HL-60/S4 treated with phorbol 12-myristate 13-acetate at 8.2 ng/mL for 4 days and 3 days (cell line): Measurements from ENCODE around the gene SEC14L6.

Experiments used
- in situ Hi-C: fragments of 300-500 bp; cut with MboI; formaldehyde crosslinking; loops from 2 replicates; pipeline ENCODE4 v1.15.0; 2022; ENCODE audit warnings: low sequenced_read_pairs

SEC14L6 gene

GRCh38 chr22:30538280-30538679 lies 8.3 kb downstream of the SEC14L6 start:
- in situ Hi-C loops: no loop called here

DNA sequence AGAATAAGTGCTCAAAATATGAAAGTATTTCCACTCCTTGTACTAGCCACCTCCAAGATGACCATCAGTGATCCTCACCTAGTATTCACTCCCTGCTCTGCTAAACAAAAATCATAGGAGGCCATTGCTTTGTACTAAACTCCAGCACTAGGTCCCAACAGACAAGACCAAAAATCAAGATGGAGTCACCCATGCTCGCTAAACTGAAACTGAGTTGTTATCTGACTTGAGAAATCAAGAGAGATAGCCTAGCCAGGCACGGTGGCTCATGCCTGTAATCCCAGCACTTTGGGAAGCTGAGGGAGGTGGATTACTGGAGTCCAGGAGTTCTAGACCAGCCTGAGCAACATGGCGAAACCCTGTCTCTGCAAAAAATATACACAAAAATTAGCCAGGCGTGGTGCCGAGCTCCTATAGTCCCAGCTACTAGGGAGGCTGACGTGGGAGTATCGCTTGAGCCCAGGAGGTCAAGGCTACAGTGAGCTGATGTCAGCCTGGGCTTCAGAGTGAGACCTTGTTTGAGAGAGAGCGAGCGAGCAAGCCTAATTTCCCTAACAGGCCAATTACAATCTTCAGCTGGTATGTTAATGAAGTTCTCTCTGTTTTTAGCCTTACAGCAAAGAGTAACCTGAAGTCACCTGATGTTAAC lies 9.3 kb downstream of the SEC14L6 start:
- in situ Hi-C loops: no loop called here

DNA sequence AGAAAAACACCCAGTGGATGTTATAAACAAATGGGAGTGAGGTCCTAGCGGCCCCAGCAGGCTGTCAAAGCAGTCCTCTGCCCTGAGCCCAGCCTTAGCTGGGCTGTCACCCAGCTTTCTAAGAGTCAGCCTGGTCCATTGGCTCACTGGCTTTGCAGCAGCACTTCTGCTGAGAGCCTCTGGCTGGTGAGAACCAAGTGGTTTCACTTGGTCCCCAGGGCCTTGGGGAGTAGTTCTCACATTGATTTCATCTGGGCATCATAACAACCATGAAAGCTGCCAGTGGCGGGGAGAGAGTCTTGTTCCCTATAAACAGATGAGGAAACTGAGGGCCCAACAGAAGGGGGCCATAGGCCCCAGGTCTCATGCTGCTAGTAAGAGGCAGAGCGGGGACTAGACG lies 11.4 kb downstream of the SEC14L6 start:
- in situ Hi-C loops: no loop called here

DNA sequence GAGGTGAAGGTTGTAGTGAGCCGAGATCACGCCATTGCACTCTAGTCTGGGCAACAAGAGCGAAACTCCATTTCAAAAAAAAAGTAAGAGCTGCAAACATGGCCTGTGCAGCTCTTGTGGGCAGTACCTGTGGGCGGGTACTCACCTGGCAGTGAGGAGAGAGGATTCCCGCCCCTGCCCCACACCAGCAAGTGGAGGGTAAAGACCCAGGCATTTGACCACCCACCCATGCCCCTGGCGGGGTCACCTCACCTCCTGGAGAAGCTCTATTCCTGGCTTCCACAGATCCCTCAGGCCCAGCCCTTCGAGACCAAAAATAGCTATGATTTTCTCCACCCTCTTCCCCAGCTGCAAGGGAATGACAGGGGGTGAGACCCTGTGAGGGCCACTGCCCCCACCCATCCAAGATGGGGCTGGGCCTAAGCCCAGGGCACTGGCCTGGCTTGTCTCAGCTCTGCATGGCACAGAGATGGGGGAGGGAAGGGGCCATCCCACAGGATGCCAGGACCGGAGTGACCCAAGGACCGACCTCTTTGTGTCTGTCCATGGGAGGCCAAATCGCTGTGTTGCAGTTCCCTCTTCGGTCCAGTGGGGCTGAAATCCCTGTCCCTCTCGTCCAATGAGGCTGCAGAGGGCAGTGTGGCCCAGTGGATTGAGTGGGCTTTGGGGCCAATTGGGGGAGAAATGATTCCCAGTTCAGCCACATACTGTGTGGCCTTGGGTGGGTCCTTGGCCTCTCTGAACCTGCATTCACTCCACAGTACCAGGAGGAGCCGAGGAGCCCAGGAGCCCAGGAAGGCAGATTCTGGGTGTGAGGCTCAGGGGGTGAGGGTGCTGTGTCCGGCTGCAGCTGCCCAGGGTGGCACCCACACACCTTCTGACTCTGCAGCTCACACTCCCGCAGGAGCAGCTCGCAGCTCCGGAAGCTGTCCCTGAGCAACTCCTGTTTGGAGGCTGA lies 14.6 kb downstream of the SEC14L6 start:
- in situ Hi-C loops: no loop called here

GRCh38 chr22:30526656-30527055 lies 19.9 kb downstream of the SEC14L6 start:
- in situ Hi-C loops: no loop called here

DNA sequence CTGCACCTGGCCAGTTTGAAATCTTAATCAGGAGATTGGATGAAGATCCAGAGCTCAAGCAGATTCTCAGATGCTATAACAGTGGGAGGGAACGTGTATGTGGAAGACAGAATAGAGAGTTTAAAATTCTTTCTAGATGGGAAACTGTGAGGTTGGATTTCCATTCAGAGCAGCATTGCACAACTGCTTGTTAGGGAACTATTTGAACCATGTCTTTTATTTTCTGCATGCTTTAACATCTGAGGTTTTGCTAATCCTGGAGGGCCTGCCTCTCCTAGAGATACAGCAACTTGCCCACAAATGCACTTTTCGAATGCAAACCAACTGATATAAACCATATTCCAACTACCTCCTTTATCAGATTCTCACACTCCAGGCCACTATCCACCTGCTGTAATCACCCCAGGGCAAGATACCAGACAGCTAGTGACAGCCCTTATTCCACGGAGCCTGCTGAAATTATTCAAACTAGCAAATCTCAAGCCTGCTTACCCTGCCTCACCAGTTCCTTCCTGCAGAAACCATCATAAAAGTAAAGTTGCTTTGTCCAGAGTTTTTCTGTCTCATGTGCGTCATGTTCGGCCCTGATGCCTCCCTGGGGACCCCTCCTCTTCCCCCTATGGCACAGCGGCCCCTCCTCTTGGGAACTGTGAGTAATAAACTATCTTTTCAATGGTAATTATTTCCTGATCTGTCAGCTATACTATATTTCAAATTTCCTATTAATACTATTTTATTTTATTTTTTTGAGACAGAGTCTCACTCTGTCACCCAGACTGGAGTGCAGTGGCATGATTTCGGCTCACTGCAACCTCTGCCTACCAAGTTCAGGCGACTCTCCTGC lies 22.7 kb downstream of the SEC14L6 start:
- in situ Hi-C loops: no loop called here

GRCh38 chr22:30521368-30522156 lies 25.0 kb downstream of the SEC14L6 start:
- in situ Hi-C loops: no loop called here

DNA sequence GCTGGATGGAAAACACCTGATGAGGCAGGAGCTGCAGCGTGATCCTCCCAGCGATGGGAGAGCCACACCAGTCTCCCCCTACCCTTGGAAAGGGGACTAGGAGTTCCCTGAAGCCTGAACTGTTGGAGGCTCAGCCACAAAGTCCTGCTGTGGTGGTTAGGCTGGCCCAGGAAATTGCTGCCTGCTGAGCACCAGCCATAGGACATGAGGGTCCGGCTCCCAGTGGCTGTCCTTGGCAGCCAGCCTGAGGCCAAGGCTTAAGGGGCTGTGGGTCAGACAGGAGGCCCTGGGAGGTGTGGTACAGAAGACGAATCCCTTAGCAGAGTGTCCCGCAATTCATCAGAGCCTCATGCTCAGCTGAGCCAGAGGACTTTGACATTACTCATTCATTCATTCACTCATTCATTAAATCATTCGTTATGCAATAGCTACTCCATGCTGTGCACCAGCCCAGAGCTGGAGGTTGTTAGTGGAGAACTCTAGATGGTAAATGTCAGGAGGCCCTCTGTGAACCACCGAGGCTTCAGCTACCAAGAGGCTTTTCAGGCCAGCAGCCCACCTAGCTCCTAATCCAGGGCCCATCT lies 26.6 kb downstream of the SEC14L6 start:
- in situ Hi-C loops: no loop called here

DNA sequence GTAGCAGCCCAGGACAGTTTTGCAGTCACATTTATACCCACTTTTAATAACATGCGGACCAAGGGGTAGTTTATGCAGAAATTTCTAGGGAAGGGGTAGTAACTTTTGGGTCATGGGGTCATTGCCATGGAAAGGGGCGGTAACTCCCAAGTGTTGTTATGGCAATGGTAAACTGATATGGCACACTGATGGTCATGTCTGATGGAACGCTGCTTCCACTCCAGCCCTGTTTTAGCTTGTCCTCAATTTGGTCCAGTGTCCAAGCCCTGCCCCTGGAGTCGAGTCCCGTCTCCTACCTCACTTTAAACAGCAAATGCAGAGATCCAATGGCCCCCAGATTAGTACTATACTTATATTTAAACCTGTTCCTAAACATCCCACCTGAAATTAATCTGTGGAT lies 29.8 kb downstream of the SEC14L6 start:
- in situ Hi-C loops: no loop called here

- in situ Hi-C loops: no loop called here
These were observed 30.3 kb downstream of the SEC14L6 start for GRCh38 chr22:30516273-30516672.

- in situ Hi-C loops: no loop called here
These were observed 32.3 kb downstream of the SEC14L6 start for GRCh38 chr22:30514252-30514651.

GRCh38 chr22:30513462-30513861 lies 33.1 kb downstream of the SEC14L6 start:
- in situ Hi-C loops: no loop called here

GRCh38 chr22:30511911-30512310 lies 34.6 kb downstream of the SEC14L6 start:
- in situ Hi-C loops: no loop called here

DNA sequence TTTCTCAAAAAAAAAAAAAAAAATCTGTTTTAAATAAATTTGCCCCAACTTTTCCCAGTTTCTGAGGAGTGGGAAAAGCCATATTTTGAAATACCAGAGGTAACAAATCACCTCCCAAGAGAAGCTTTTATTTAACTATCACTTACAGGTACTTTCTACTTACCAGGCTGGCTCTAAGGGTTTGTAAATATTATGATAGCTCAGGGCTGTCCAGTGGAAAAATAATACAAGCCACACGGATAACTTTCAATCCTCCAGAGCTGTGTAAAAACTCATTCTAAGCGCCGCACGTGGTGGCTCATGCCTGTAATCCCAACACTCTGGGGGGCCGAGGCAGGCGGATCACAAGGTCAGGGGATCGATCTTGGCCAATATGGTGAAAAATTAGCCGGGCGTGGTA lies 35.4 kb downstream of the SEC14L6 start:
- in situ Hi-C loops: no loop called here

- in situ Hi-C loops: no loop called here
These were observed 38.3 kb downstream of the SEC14L6 start for GRCh38 chr22:30508216-30508615.

GRCh38 chr22:30507670-30508069 lies 38.9 kb downstream of the SEC14L6 start:
- in situ Hi-C loops: no loop called here

GRCh38 chr22:30506507-30506968 lies 40.0 kb downstream of the SEC14L6 start:
- in situ Hi-C loops: no loop called here

GRCh38 chr22:30503551-30503950 lies 43.0 kb downstream of the SEC14L6 start:
- in situ Hi-C loops: no loop called here

GRCh38 chr22:30502911-30503310 lies 43.6 kb downstream of the SEC14L6 start:
- in situ Hi-C loops: no loop called here

DNA sequence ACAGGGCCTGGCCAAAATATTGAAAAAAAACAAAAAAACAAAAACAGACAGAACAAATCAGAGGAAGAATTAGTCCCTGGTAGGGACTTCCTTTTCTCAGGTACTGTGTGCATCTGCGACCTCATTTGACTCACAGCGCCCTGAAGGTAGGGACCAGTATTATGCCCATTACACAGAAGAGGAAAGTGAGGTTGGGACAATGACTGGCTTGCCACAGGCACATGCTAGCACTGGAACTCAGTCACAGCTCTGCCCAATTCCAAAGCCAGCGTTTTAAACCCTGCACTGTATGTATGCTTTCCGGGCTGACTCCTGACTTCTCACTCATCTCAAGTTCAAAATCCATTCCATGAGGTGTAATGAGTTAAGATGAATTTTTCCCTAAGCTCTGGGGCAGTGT lies 44.4 kb downstream of the SEC14L6 start:
- in situ Hi-C loops: no loop called here
